Anterior cingulate cortex (tissue), 58 donors: ENCODE measurements around the gene CRIP3.
"Not testable (repeated sequence)": the region's sequence is repeated elsewhere in the genome, so short reads cannot be mapped to it uniquely, and the experiment has no call there.

Experiments
- DNase-seq, 58 donors: peaks; one replicate each; lab custom pipeline; 2025; lab: John Stamatoyannopoulos, UW

Gene CRIP3, protein sequence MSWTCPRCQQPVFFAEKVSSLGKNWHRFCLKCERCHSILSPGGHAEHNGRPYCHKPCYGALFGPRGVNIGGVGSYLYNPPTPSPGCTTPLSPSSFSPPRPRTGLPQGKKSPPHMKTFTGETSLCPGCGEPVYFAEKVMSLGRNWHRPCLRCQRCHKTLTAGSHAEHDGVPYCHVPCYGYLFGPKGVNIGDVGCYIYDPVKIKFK

DNA sequence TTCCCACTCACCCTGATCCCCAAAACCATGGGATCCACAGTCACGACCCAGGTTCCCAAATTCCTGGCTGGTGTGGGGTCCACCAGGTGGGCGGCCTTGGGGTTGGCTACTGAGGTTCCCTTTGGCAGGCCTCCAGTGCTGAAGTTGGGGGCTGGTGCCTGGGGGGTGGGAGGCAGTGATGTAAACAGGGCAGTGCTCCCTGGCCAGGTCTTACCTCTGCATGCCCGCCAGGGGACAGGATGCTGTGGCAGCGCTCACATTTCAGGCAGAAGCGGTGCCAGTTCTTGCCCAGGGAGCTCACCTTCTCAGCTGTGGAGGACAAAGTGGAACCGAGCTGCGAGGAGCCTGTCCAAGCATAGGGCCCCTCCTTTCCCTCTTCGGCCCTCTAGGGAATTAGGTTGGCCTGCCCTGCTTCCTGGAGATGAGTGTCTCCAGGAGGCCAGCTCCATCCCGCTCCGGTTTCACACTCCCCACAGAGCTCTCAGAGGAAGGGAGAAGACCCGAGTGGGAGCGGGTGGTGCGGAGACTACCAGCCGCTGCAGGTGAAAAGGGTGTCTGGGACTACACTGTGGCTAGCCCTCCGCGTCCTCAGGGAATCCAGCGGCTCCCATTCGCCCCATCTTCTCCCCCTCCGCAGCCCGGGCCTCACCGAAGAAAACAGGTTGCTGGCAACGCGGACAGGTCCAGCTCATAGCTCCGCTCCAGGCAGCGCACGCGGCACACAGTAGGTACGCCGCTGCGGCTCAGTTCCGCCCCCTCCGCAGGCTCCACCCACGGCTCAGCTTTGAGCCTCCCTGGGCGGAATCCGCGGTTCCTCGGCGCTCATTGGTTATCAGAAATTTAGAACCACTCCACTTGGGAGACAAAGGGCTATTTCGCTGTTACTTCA lies at the start of gene CRIP3:
Gene CRIP3 (minus strand): TSS at position 726 of the 889 bp plus-strand sequence. CDS start 34 bp downstream, at position 692.
- peak in 10 of 58 donors; percentile 6 to 34 (median 14) for DNase-seq

DNA sequence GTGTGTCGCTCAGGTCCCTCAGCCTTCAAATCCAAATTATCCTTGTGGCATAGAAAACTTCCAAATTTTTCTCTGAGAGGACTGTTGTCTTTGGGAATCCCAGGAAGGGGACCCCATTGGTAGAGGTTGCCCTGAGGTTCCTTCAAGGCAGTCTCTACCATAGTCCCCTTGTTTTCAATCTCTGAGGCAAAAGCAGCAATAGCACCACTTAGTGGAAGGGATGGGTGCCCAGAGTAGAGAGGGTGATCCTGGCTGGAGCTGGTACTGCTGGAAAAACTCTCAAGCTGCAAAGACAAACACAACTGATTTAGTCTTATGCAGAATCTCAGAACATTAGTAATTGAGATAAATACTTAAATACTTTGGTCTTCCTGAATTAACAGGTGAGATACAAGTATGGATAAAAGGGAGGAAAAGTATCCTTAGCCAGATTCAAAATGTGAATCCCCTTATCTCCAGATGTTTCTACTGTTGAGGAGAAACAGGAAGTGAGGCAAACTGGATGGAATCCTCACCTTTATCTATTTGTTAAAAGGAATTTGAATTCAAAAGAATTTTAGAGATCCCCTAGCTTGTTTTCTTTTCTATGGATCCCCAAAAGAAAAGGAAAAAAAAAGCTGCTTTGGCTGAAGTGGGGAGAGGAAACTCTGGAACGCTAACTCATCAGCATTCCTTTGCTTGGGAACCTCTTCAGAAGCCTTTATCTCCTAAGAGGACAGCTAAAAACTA lies 47.4 kb upstream of the CRIP3 start:
- DNase-seq = peak in 3 of 58 donors; percentile 4 to 15 (median 9)

DNA sequence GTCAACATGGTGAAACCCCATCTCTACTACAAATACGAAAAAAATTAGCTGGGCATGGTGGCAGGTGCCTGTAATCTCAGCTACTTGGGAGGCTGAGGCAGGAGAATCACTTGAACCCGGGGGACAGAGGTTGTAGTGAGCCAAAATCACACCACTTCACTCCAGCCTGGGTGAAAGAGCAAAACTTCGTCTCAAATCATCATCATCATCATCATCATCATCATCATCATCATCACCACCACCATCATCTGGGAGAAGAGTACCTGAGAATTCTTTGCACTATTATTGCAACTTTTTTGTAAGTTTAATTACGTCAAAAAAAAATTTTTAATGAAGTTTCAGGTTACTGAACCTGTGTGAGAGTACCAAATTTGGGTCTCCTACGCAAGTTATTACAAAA lies 43.3 kb upstream of the CRIP3 start:
- not testable (repeated sequence) for DNase-seq

DNA sequence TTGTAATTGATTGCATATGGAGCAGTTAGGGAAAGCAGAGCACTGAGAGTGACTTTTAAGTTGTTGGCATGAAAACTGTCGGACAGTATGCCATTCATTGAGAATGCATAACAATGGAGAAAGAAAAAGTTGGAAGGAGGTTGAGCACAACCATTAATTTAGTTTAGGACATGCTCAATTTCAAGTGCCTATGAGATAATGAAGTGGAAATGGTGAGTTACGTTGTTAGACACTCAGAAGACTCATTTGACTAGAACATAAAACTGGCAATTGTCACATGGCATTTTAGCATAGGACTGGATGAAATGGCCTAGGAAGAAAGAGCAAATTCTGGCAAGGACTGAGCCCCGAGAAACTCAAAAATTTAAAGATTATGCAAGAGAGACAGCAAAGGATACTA lies 38.8 kb upstream of the CRIP3 start:
- DNase-seq = no peak

DNA sequence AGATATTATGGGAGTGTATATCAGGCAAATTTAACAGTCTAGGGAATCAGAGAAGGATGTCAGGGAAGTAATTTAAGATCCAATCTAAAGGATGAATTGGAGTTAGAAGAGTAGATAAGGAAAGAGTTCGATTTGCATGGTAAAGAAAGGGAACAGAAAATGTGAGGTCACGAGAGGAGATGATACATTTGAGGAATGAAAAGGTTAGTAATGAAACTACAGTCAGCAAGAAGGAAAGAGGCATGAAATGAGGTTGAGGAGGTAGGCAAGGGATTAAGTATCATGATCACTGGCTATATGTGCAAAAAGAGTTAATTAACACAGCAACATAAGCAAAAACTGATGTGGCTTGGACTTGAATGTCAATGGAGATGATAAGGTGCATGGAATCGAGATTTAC lies 38.4 kb upstream of the CRIP3 start:
- DNase-seq = no peak

DNA sequence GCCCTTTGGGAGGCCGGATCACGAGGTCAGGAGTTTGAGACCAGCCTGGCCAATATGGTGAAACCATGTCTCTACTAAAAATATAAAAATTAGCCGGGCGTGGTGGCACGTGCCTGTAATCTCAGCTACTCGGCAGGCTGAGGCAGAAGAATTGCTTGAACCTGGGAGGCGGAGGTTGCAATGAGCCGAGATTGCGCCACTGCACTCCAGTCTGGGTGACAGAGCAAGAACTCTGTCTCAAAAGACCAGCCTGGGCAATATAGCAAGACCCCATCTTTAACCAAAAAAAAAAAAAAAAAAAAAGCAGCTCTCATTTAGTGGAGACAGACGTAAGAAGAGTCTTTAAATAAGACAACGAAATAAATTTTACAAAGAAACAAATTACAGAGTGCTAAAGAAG lies 37.6 kb upstream of the CRIP3 start:
- DNase-seq = not testable (repeated sequence)

DNA sequence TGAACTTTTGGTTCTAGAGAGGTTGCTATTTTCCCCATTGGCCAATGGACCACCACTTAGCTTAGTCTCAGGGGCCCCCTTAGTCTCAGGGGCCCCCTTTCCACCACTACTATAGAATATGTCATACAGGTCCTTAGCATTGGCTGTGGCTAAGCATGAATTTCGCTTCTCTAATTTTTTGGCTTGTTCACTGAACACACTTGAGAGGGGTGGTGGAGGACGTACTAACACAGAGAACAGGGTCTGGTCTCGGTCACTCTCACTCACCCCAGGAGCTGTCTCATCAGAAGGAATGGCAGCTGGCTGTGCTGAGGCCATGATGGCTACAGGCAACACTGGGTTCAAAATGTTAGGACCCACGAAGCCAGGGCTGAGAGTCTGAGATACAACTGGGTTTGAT lies 30.5 kb upstream of the CRIP3 start:
- DNase-seq = no peak

DNA sequence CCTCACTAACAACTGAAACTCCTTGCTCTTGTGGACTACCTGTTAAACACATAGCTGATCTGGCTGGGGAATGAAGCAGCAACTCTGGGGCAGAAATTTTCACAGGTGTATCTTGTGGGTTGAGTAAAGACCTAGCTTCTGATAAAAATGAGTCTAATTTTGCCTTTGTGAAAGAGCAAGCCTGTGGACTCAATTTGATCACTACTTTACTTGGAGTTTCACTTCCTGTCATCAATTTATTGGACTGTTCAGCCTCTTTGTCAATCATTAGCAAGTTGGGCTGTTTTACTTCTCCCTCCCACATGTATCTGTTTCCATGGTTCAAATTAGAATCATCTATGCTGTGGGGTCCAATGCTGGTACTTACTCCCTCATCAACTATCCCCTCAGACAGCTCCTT lies 29.6 kb upstream of the CRIP3 start:
- no peak for DNase-seq

DNA sequence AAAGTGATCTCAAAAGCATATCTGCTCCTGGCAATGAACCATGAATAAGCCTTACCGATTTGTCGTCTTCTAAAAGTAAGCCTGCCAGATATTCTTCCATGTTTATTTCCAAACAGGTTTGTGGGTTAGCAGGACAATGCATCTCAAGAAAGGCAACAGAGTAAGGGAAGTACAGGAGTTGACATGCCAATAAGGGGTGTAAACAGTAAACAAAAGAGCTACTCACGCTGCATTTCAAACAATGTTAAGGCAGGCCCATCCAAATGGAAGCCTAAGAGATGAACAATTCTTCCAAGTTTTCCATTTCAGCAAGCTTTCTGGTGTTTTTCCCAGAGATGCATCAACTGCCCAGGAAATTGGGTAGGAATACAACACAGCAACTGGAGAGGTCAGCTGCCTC lies 27.8 kb upstream of the CRIP3 start:
- peak in 3 of 58 donors; percentile 6 to 8 (median 7) for DNase-seq

DNA sequence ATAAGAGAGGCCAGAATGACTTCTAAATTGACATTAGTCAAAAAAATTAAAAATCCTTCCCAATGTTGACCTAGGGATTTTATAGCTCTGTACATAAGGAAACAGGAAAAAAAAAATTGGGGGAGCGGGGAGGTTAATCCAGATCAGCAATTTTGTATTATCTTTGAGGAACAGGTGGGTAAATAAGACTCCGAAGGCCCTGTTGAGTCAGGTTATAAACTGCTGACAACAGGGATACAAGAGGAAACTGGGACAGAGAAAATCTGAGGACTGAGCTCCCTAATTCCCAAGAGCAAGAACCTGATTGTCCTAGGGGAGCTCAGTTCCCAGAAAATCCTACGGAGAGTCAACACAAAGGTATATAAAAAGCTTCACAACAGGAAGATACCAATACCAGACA lies 26.8 kb upstream of the CRIP3 start:
- DNase-seq = no peak

DNA sequence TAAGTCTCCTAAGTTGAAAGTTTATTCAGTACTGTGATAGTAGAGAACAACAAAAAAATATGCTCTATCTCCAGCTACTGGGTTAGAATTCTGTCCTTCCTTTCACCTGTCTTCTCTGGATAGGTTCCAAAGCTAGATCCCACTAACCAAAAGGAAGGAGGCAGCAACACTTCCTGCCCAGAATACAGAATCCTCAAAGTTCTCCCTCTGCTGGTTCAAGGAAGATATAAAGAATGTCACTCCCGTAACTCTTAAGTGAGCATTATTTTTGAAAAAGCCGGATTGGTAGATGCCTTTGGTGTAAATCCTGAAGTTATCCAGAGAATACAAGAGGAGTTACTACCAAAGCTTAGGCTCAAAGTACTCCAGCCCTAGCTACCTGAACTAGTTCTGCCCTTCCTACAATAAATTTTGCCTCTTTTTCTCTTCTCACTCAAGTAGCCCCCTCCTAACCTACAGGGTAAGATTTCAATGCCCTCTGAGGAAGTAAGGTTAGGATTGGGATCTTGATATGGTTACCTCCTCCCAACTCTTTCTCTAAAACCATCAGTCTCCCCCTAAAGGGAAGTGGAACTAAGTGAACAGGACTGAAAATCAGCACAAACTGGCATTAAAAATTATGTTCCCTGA lies 26.0 kb upstream of the CRIP3 start:
- DNase-seq = no peak

DNA sequence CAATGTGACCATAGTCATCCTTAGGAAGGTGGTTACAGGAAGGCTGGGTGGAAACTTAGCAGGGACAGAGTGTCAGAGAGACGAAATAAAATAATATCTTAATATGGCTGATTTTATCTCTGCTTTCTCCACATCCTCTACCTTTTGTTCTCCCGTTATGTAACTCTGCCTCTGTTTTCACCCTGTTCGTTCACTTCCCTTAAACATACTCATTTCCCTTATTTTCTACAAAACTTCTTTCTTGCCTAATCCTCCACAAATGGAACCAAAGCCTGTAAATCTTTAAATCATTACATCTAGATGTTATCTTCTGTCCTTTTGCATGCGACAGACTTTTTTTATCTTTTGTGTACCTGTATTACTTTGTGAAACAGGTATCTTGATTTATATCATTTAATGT lies 23.3 kb upstream of the CRIP3 start:
- no peak for DNase-seq

DNA sequence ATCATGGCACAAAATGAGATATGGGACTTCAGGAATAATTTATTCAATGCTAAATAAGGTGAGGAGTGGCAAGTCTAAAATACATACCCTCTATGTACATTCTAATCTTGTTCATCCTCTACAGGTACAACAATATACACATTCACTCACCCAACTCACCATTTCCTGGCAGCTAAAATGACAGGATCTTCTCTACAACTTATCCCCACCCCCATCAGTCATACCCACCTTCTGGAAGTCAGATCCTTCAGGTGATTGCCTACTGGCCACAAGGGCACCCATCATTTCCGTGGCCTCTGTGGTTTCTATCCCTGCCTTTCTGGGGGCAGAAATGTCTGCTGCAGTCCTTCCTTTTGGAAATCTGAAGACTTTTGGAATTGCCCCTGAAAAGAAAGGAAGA lies 22.8 kb upstream of the CRIP3 start:
- DNase-seq = no peak

DNA sequence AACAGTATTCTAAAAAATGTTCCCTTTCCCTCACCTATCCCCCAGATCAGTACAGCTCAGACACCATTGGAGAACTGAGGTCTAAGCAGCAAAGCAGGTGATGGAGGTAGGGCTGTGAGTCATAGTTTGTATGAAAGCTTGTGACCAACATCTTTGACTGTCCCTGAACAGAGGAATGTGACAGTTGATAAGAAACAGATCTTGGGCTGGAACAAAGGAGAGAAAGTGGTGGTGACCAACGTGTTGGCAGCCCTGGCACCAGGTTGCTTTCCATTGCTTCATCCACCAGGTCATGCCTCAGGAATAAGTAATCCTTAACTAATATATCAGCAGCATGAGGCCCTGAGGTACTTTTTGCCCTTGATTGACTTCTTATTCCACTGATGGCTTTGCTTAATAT lies 19.9 kb upstream of the CRIP3 start:
- DNase-seq = no peak

DNA sequence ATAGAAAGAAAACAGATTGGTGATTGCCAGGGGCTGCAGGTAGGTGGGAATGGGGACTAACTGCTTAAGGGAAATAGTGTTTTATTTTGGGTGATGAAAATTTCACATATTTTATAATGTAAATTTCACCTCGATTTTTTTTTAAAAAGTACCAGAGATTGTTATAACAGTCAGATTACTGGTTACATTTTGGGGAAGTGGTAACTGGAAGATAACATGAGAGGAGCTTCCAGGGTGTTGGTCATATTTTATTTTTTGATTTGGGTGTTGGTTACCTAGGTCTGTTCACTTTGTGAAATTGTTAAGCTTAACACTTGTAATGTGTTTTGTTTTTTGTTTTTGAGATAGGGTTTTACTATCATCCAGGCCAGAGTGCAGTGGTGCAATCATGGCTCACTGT lies 17.2 kb upstream of the CRIP3 start:
- no peak for DNase-seq

DNA sequence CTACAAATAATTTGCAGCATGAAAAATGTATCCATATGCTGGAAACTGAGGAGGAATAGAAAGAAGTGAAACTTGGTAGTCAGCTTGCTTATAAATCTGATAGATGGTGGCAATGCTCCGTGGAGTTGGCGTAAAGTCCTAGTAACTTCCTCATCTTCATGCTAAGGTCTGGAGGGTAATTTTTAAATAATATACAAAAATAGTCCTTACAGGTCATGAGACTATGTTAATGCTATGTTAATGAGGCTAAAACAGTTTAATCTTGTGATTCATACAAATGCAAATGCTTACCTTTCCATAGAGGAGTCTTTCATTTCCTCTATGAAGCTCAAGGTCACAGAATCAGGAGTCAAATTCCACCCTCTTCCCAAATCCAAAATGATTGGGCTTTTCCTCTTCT lies 9.4 kb upstream of the CRIP3 start:
- no peak for DNase-seq

DNA sequence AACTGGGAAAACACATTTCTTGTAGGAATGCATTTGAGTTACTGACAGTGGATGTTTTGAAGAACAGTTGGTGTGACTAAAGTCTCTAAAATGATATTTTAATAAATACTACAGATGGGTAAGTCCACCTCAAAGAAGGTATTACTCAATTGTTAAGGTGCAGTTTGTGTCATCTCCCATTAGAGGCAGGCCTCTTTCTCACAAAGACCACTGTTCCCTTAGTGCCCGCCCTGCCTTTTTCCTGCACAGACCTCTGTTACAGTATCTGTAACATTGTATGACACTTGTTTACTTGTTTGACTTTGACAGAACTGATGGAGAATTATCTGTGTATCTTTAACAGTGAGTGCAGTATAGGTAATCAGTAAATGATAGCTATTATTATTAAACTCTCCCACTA lies 5.2 kb upstream of the CRIP3 start:
- no peak for DNase-seq

DNA sequence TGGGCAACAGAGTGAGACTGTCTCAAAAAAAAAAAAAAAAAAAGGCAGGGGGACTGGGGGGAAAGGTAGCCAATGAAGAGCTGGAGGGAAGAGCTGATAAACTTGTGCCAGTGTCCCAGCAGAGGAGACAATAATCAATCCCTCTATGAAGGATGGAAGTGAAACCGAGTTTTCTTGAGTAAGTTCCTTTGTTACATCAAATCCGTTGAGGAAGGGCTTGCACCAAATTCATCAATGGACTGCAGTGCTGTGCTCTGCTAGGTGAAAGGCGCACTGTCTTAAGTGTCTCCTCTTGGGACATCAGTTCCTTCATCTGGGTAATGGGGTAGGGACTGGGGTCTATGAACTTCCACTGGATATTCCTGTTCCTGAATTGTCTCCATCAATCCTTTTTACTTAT lies 3.0 kb upstream of the CRIP3 start:
- no peak for DNase-seq

DNA sequence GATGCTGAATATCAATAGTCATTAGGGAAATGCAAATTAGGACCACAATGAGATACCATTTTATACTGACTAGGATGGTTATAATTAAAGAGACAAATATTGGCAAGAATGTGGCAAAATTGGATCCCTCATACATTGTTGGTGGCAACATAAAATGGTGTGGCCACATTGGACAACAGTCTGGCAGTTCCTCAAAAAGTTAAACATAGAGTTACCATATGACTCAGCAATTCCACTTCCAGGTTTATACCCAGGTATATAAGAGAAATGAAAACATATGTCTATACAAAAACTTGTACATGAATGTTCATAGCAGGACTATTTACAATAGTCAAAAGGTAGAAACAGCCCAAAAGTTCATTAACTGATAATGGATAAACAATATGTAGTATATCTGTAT lies 2.0 kb upstream of the CRIP3 start:
- DNase-seq = no peak

DNA sequence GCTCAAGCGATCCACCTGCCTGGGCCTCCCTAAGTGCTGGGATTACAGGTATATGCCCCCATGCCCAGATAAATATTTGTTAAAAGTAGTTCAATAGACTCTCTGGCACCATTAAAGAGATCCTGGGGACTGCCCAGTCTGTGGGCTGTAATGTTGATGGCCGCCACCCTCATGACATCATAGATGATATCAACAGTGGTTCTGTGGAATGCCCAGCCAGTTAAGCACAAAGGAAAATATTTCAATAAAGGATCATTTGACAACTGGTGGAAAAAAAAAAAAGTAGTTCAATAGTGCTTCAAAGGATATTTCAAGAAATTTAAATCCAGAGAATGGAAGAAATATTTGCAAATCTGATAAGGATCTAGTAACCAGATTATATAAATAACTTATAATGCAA lies 1.5 kb upstream of the CRIP3 start:
- DNase-seq = no peak

DNA sequence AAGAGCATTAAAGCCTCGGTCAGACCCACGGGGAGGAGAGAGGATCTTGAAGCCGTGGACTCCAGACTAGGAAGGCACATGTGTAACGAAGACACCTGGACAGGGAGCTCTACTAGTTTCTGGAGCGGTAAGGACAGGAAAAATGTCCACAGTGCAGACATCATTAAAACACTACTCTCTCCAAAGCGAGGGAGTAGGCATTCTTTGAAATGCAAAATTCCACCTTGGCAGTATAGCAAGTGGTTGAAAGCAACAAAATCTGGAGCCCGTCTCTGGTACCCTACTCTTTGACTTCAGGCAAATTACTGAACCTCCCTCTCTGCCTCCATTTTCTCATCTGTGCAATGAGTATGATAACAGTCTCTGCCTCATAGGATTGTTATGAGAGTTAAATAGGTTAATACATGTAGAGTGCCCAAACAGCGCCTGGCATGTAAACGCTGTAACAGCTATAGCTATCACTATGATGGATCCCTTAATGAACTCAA lies 408 bp upstream of the CRIP3 start:
- no peak for DNase-seq
